ENCODE measurements around the gene ARL6IP1.
"Not testable (repeated sequence)": the region's sequence is repeated elsewhere in the genome, so short reads cannot be mapped to it uniquely, and the experiment has no call there.

ARL6IP1 gene

GRCh38 chr16:18759598-18760520 lies 41.5 kb downstream of the ARL6IP1 start:
- not testable (repeated sequence) for DNase-seq (ENCODE audit: low read depth)

GRCh38 chr16:18757960-18758660 lies 43.2 kb downstream of the ARL6IP1 start:
- DNase-seq (ENCODE audit: low read depth): not testable (repeated sequence)

GRCh38 chr16:18756639-18757038 lies 44.7 kb downstream of the ARL6IP1 start:
- DNase-seq (ENCODE audit: low read depth): not testable (repeated sequence)

- not testable (repeated sequence) for DNase-seq (ENCODE audit: low read depth)
Observed at GRCh38 chr16:18742870-18743269, 58.5 kb downstream of the ARL6IP1 start.
